Upper lobe of left lung (tissue), 6 donors: ENCODE data around the gene NANOGP8. TPM values are rescaled to one million over a fixed set of nuclear protein-coding genes. Genes with fewer than 3 reads are reported as not detected.

Source experiments
- ATAC-seq, 2 donors: fragments of 200-7000 bp; cut with Tn5 transposase; one replicate each; pipeline ENCODE4 v1.9.1; 2022; ENCODE audit warnings: mild to moderate bottlenecking in 2 of 2, moderate library complexity in 2 of 2; ENCODE audit not compliant: low FRiP score in 2 of 2
- DNase-seq, 2 donors: peaks; one replicate each; pipeline ENCODE4 v3.0.0-alpha.2; 2019 to 2020
- H3K27ac ChIP-seq, 4 donors: fragments of 200-600 bp; sonication (generic); one replicate each; pipeline ENCODE4 v1.5.1; 2016 to 2019
- H3K27me3 ChIP-seq, 4 donors: fragments of 200-600 bp; sonication (generic); one replicate each; pipeline ENCODE4 v1.5.1; 2017 to 2019
- H3K36me3 ChIP-seq, 4 donors: fragments of 200-600 bp; sonication (generic); one replicate each; pipeline ENCODE4 v1.5.1; 2016 to 2019
- H3K4me1 ChIP-seq, 4 donors: fragments of 200-600 bp; sonication (generic); one replicate each; pipeline ENCODE4 v1.5.1; 2018 to 2019
- H3K4me3 ChIP-seq, 4 donors: fragments of 200-600 bp; sonication (generic); one replicate each; pipeline ENCODE4 v1.5.1; 2017 to 2019; ENCODE audit warnings: mild to moderate bottlenecking in 2 of 4, moderate library complexity in 1 of 4
- H3K9me3 ChIP-seq, 4 donors: fragments of 200-600 bp; sonication (generic); one replicate each; pipeline ENCODE4 v1.5.1; 2018 to 2019
- EP300 ChIP-seq, 4 donors: sonication (generic); formaldehyde crosslinking; IDR thresholded peaks; one replicate each; pipeline ENCODE4 v1.5.1; 2017; ENCODE audit warnings: antibody characterized with exemption in 4 of 4, control low read depth in 2 of 4
- POLR2A ChIP-seq, 4 donors: fragments of 450-650 bp; IDR thresholded peaks; one replicate each; pipeline ENCODE4 v1.5.1; 2016 to 2017; ENCODE audit warnings: antibody characterized with exemption in 4 of 4, mild to moderate bottlenecking in 2 of 4
- POLR2AphosphoS5 ChIP-seq, 2 donors: sonication (generic); formaldehyde crosslinking; IDR thresholded peaks; one replicate each; pipeline ENCODE4 v1.5.1; 2017; ENCODE audit warnings: antibody characterized with exemption in 2 of 2
- WGBS, 2 donors: methylation state at CpG; one replicate each; pipeline ENCODE4 v1.1.5; 2017 to 2018; 5-methylcytosine and 5-hydroxymethylcytosine counted together
- total RNA-seq, 6 donors: library from RNA; depleted of rRNA in 4 of 6; stranded (reverse); fragments of >200 nt in 4 of 6; gene quantifications; one replicate each; pipeline versions ENCODE4 v1.1.0 to v1.2.1, GENCODE V29; 2016 to 2021
- TF ChIP-seq, protein P1 (sequence below), 6 experiments: fragments of 450-650 bp in 4 of 6; fragments of 200-600 bp in 2 of 6; sonication (generic) in 2 of 6; IDR thresholded peaks; one replicate each; pipeline ENCODE4 v1.5.1; 2016 to 2019; ENCODE audit warnings: antibody characterized with exemption in 6 of 6
- donor health status: DM: no; HTN: no; CAD: no; lungs with moderate emphysema.
- donor health status: DM: no; HTN: yes; CAD: no; lungs with severe emphysema.

The NANOGP8 gene
- total RNA-seq, 6 donors from 2014 or later: 0.46 to 8.4 (median 1.4) TPM; not detected in 1

GRCh38 chr15:35061825-35062737, 23.0 kb downstream of the NANOGP8 start:
- no peak for ATAC-seq
- no peak for DNase-seq
- H3K4me1 ChIP-seq: peaks cover 0 to 4% (median 2%) of the 10 kb centered on the region in 4 donors
- H3K27ac ChIP-seq: no peak overlapping the region
- TF ChIP-seq POLR2A (IDR thresholded peaks at IDR 0.05) (no peak), EP300 (IDR thresholded peaks at IDR 0.05) (no peak), POLR2AphosphoS5 (IDR thresholded peaks at IDR 0.05) (no peak)
- TF ChIP-seq, protein P1, sequence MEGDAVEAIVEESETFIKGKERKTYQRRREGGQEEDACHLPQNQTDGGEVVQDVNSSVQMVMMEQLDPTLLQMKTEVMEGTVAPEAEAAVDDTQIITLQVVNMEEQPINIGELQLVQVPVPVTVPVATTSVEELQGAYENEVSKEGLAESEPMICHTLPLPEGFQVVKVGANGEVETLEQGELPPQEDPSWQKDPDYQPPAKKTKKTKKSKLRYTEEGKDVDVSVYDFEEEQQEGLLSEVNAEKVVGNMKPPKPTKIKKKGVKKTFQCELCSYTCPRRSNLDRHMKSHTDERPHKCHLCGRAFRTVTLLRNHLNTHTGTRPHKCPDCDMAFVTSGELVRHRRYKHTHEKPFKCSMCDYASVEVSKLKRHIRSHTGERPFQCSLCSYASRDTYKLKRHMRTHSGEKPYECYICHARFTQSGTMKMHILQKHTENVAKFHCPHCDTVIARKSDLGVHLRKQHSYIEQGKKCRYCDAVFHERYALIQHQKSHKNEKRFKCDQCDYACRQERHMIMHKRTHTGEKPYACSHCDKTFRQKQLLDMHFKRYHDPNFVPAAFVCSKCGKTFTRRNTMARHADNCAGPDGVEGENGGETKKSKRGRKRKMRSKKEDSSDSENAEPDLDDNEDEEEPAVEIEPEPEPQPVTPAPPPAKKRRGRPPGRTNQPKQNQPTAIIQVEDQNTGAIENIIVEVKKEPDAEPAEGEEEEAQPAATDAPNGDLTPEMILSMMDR (IDR thresholded peaks at IDR 0.05): no peak
- H3K27me3 ChIP-seq: no peaks in the 10 kb centered on the region
- no peak overlapping the region for H3K4me3 ChIP-seq
- H3K9me3 ChIP-seq: no peaks in the 10 kb centered on the region
- H3K36me3 ChIP-seq: no peaks in the 10 kb centered on the region
- 88 to 91% methylated on average over 6 of the region's 6 CpGs for WGBS, 2 donors

DNA sequence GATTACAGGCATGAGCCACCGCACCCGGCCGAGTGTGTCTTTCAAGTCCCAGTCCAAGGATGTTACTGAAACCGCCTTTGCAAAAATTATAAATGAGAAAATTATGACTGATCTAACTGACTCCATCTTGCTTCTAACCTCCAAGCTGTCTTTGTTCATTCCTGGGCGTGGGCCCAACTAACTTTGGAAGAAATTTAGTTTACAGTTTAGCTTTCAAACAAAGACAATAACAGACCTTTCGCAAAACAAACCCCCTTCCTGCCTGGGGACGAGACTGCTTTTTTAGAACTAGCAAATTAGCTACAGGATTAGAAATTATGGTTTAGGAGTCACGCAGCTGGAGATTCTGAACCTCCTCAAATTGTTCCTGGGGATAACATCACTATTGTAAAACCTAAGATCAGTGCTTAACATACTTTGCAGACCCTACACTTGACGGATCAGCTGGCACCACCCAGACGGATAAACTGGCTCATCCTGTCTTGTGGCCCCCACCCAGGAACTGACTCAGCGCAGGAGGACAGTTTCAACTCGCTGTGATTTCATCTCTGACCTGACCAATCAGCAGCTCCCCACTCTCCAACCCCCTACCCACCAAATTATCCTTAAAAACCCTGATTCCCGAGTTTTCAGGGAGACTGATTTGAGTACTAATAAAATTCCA, 23.8 kb downstream of the NANOGP8 start:
- DNase-seq (no peak), ATAC-seq (no peak)
- Histone ChIP-seq H3K27ac (peak overlapping the region in 1 of 4 donors; percentile 42), H3K27me3 (no peaks in the 10 kb centered on the region), H3K9me3 (no peaks in the 10 kb centered on the region), H3K36me3 (no peaks in the 10 kb centered on the region), H3K4me3 (no peak overlapping the region), H3K4me1 (peaks cover 0 to 4% (median 2%) of the 10 kb centered on the region in 4 donors)
- TF ChIP-seq POLR2A (IDR thresholded peaks at IDR 0.05) (no peak), POLR2AphosphoS5 (IDR thresholded peaks at IDR 0.05) (no peak), EP300 (IDR thresholded peaks at IDR 0.05) (no peak)
- TF ChIP-seq, protein P1 (IDR thresholded peaks at IDR 0.05): no peak
- 59 to 62% methylated on average over 12 to 13 of the region's 13 CpGs for WGBS, 2 donors

DNA sequence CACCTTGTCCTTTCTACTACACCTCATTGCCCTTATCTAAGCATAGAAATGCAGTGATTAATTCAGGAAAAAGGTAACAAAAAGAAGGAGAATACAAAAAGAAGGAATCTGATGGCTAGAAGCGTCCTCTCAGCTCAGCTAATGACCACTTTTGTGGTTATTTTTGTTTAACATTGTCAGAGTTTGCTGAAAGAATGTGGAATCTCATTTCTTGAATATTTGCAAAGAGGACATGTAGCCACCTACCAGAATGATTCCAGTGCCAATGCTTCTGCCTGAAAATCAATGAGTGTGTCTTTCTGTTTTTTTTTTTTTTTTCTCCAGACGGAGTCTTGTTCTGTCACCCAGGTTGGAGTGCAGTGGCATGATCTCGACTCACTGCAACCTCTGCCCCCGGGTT, 24.5 kb downstream of the NANOGP8 start:
- ATAC-seq (no peak), DNase-seq (no peak)
- H3K9me3 ChIP-seq: no peaks in the 10 kb centered on the region
- no peak overlapping the region for H3K4me3 ChIP-seq
- TF ChIP-seq, protein P1 (IDR thresholded peaks at IDR 0.05): no peak
- TF ChIP-seq POLR2A (IDR thresholded peaks at IDR 0.05) (no peak), EP300 (IDR thresholded peaks at IDR 0.05) (no peak), POLR2AphosphoS5 (IDR thresholded peaks at IDR 0.05) (no peak)
- peaks cover 0 to 4% (median 2%) of the 10 kb centered on the region in 4 donors for H3K4me1 ChIP-seq
- H3K27ac ChIP-seq: no peak overlapping the region
- WGBS, 2 donors: 86 to 94% methylated on average over 4 of the region's 4 CpGs
- H3K27me3 ChIP-seq: no peaks in the 10 kb centered on the region
- H3K36me3 ChIP-seq: no peaks in the 10 kb centered on the region

DNA sequence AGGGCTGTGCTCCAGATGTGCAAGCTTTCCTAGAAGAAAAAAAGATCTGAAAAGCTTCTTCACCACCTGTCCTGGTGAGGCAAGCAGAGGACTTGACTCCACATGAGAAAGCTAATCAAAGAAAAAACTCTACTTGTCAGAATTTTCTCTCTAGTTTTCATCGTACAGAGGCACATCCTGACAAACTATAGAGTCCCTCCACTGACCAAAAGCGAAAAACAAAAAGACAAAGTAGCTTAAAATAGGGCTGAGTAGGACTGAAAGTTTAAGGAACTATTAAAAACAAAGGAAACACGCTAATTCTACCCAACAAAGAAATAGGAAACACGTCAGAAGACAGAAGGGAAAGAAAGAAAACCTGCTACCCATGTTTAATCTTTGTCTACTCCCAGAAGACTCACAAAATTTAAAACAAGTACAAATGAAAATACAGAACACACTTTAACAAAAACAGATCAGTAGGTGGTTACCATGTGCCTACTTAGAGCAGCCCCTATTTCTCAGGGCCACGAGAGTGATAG, 26.5 kb downstream of the NANOGP8 start:
- WGBS, 2 donors: 49 to 68% methylated on average over 5 of the region's 5 CpGs
- Histone ChIP-seq H3K4me1 (peaks cover 0 to 4% (median 2%) of the 10 kb centered on the region in 4 donors), H3K4me3 (no peak overlapping the region), H3K27me3 (no peaks in the 10 kb centered on the region), H3K36me3 (no peaks in the 10 kb centered on the region), H3K9me3 (no peaks in the 10 kb centered on the region), H3K27ac (peak overlapping the region in 2 of 4 donors; percentile 31 to 42)
- DNase-seq (no peak), ATAC-seq (no peak)
- TF ChIP-seq EP300 (IDR thresholded peaks at IDR 0.05): no peak
- no peak for TF ChIP-seq POLR2AphosphoS5 (IDR thresholded peaks at IDR 0.05)
- TF ChIP-seq, protein P1 (IDR thresholded peaks at IDR 0.05): no peak
- TF ChIP-seq POLR2A (IDR thresholded peaks at IDR 0.05): no peak
